ENCODE measurements around the gene PATE4. TPM values are rescaled to one million over a fixed set of nuclear protein-coding genes. Genes with fewer than 3 reads are reported as not detected.

PATE4 gene, protein sequence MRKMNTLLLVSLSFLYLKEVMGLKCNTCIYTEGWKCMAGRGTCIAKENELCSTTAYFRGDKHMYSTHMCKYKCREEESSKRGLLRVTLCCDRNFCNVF
- polyA plus RNA-seq (2013, experiment 1 of 2), result not detected
- polyA plus RNA-seq (2013, experiment 2 of 2), result not detected

GRCh38 chr11:125833016-125833415, at the start of gene PATE4:
TSS of gene PATE4 (plus strand) at chr11:125833316. CDS start at chr11:125833360, 44 bp downstream.
- Histone ChIP-seq H3K27ac (ENCODE audit: low read depth, low read length) (no peak within 1 kb of the TSS), H3K56ac (ENCODE audit: low read length) (no peak within 1 kb of the TSS), H3K79me2 (ENCODE audit: control insufficient read depth, insufficient read depth, low read length) (no peaks in the 10 kb centered on the region), H2AK5ac (ENCODE audit: low read length) (no peak within 1 kb of the TSS), H3K4me1 (ENCODE audit: control insufficient read depth, low read depth, low read length) (no peaks in the 10 kb centered on the region), H3K27me3 (ENCODE audit: insufficient read depth, low read length, poor library complexity) (no peaks in the 10 kb centered on the region), H4K5ac (ENCODE audit: low read length) (no peak within 1 kb of the TSS), H3K79me1 (ENCODE audit: low read length) (no peaks in the 10 kb centered on the region), H2BK15ac (replicated peaks; ENCODE audit: low read depth) (no peak within 1 kb of the TSS), H3K4me2 (ENCODE audit: low read length) (no peak within 1 kb of the TSS), H3K18ac (ENCODE audit: low read length) (no peak within 1 kb of the TSS), H3K36me3 (ENCODE audit: control insufficient read depth, insufficient read depth, low read length) (no peaks in the 10 kb centered on the region), H4K8ac (ENCODE audit: low read depth, low read length) (no peak within 1 kb of the TSS), H3K23ac (ENCODE audit: low read length) (no peak within 1 kb of the TSS), H3K4ac (ENCODE audit: low read depth, low read length) (no peak within 1 kb of the TSS), H2BK120ac (ENCODE audit: low read depth, low read length) (no peak within 1 kb of the TSS), H3K9ac (ENCODE audit: low read length) (no peak within 1 kb of the TSS), H3K4me3 (ENCODE audit: low read length) (no peak within 1 kb of the TSS), H2BK5ac (ENCODE audit: low read length) (no peak within 1 kb of the TSS)
- DNase-seq, result no peak
- no CpG with 5 or more reads among the region's 3 CpGs for WGBS (ENCODE audit: extremely low coverage, insufficient coverage, low lambda C conversion rate)

GRCh38 chr11:125784678-125785077, 48.4 kb upstream of the PATE4 start:
- no peaks in the 10 kb centered on the region for H3K79me1 ChIP-seq (ENCODE audit: low read length)
- no peak overlapping the region for H3K56ac ChIP-seq (ENCODE audit: low read length)
- no peaks in the 10 kb centered on the region for H3K79me2 ChIP-seq (ENCODE audit: control insufficient read depth, insufficient read depth, low read length)
- no peak overlapping the region for H3K23ac ChIP-seq (ENCODE audit: low read length)
- H2BK120ac ChIP-seq (ENCODE audit: low read depth, low read length), result no peak overlapping the region
- H2BK5ac ChIP-seq (ENCODE audit: low read length), result no peak overlapping the region
- no peak for DNase-seq
- no peak overlapping the region for H3K18ac ChIP-seq (ENCODE audit: low read length)
- H3K27me3 ChIP-seq (ENCODE audit: insufficient read depth, low read length, poor library complexity), result peaks cover 1% of the 10 kb centered on the region
- H2BK15ac ChIP-seq (replicated peaks; ENCODE audit: low read depth), result no peak overlapping the region
- H2AK5ac ChIP-seq (ENCODE audit: low read length), result no peak overlapping the region
- no peak overlapping the region for H3K27ac ChIP-seq (ENCODE audit: low read depth, low read length)
- no peak overlapping the region for H3K9ac ChIP-seq (ENCODE audit: low read length)
- WGBS (ENCODE audit: extremely low coverage, insufficient coverage, low lambda C conversion rate), result no CpG with 5 or more reads among the region's 2 CpGs
- H4K8ac ChIP-seq (ENCODE audit: low read depth, low read length), result no peak overlapping the region
- no peak overlapping the region for H4K5ac ChIP-seq (ENCODE audit: low read length)
- H3K36me3 ChIP-seq (ENCODE audit: control insufficient read depth, insufficient read depth, low read length), result no peaks in the 10 kb centered on the region
- no peak overlapping the region for H3K4me2 ChIP-seq (ENCODE audit: low read length)
- no peak overlapping the region for H3K4me3 ChIP-seq (ENCODE audit: low read length)
- H3K4me1 ChIP-seq (ENCODE audit: control insufficient read depth, low read depth, low read length), result no peaks in the 10 kb centered on the region
- no peak overlapping the region for H3K4ac ChIP-seq (ENCODE audit: low read depth, low read length)

DNA sequence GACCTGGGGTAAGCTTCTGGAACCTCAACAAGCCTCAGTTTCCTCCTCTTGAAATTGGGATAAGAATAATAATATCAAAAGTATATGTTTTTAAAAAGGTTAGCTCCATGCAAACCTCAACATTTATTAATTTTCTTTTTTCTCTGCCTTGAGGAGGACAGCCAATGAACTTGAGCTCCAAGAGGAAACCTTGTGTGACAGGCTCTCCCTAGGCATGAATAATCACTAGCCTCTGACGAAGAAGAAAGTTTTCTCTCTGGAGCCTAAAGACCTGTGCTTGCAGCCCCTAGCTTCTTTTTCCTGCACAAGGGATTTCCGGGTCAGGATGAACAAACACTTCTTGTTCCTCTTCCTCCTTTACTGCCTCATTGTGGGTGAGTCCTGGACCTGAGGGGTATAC, 45.3 kb upstream of the PATE4 start, which contains the start of gene PATE3:
PATE3 (plus strand) TSS at position 301 of the 400 bp plus-strand sequence; CDS start at position 326, 25 bp downstream.
- Histone ChIP-seq H3K4me1 (ENCODE audit: control insufficient read depth, low read depth, low read length) (no peaks in the 10 kb centered on the region), H2BK120ac (ENCODE audit: low read depth, low read length) (no peak within 1 kb of the TSS), H2BK5ac (ENCODE audit: low read length) (no peak within 1 kb of the TSS), H3K27ac (ENCODE audit: low read depth, low read length) (no peak within 1 kb of the TSS), H3K27me3 (ENCODE audit: insufficient read depth, low read length, poor library complexity) (peaks cover 1% of the 10 kb centered on the region), H3K9ac (ENCODE audit: low read length) (no peak within 1 kb of the TSS), H3K56ac (ENCODE audit: low read length) (no peak within 1 kb of the TSS), H3K23ac (ENCODE audit: low read length) (no peak within 1 kb of the TSS), H2BK15ac (replicated peaks; ENCODE audit: low read depth) (no peak within 1 kb of the TSS), H4K5ac (ENCODE audit: low read length) (no peak within 1 kb of the TSS), H3K79me1 (ENCODE audit: low read length) (no peaks in the 10 kb centered on the region), H4K8ac (ENCODE audit: low read depth, low read length) (no peak within 1 kb of the TSS), H3K36me3 (ENCODE audit: control insufficient read depth, insufficient read depth, low read length) (no peaks in the 10 kb centered on the region), H3K4me3 (ENCODE audit: low read length) (no peak within 1 kb of the TSS), H3K79me2 (ENCODE audit: control insufficient read depth, insufficient read depth, low read length) (no peaks in the 10 kb centered on the region), H3K18ac (ENCODE audit: low read length) (no peak within 1 kb of the TSS), H3K4me2 (ENCODE audit: low read length) (no peak within 1 kb of the TSS), H3K4ac (ENCODE audit: low read depth, low read length) (no peak within 1 kb of the TSS), H2AK5ac (ENCODE audit: low read length) (no peak within 1 kb of the TSS)
- DNase-seq, result no peak
- no CpG with 5 or more reads among the region's 2 CpGs for WGBS (ENCODE audit: extremely low coverage, insufficient coverage, low lambda C conversion rate)

- H4K8ac ChIP-seq (ENCODE audit: low read depth, low read length), result no peak overlapping the region
Observed at GRCh38 chr11:125790825-125791224, 42.3 kb upstream of the PATE4 start.

GRCh38 chr11:125797641-125798040, 35.5 kb upstream of the PATE4 start:
- Histone ChIP-seq H4K8ac (ENCODE audit: low read depth, low read length) (no peak overlapping the region), H2BK5ac (ENCODE audit: low read length) (no peak overlapping the region), H4K5ac (ENCODE audit: low read length) (no peak overlapping the region), H3K4me3 (ENCODE audit: low read length) (no peak overlapping the region), H3K4me2 (ENCODE audit: low read length) (no peak overlapping the region), H3K79me1 (ENCODE audit: low read length) (no peaks in the 10 kb centered on the region), H3K79me2 (ENCODE audit: control insufficient read depth, insufficient read depth, low read length) (no peaks in the 10 kb centered on the region), H3K4me1 (ENCODE audit: control insufficient read depth, low read depth, low read length) (no peaks in the 10 kb centered on the region), H3K36me3 (ENCODE audit: control insufficient read depth, insufficient read depth, low read length) (no peaks in the 10 kb centered on the region), H3K56ac (ENCODE audit: low read length) (no peak overlapping the region), H2BK120ac (ENCODE audit: low read depth, low read length) (no peak overlapping the region), H2AK5ac (ENCODE audit: low read length) (no peak overlapping the region), H3K27ac (ENCODE audit: low read depth, low read length) (no peak overlapping the region), H3K9ac (ENCODE audit: low read length) (no peak overlapping the region), H2BK15ac (replicated peaks; ENCODE audit: low read depth) (no peak overlapping the region), H3K27me3 (ENCODE audit: insufficient read depth, low read length, poor library complexity) (no peaks in the 10 kb centered on the region), H3K18ac (ENCODE audit: low read length) (no peak overlapping the region), H3K4ac (ENCODE audit: low read depth, low read length) (no peak overlapping the region), H3K23ac (ENCODE audit: low read length) (no peak overlapping the region)
- DNase-seq, result peak; percentile 55
- no CpG with 5 or more reads among the region's 4 CpGs for WGBS (ENCODE audit: extremely low coverage, insufficient coverage, low lambda C conversion rate)

More at GRCh38 chr11:125790825-125791224, 42.3 kb upstream of the PATE4 start:
- Histone ChIP-seq H3K18ac (ENCODE audit: low read length) (no peak overlapping the region), H2BK120ac (ENCODE audit: low read depth, low read length) (no peak overlapping the region), H4K5ac (ENCODE audit: low read length) (no peak overlapping the region), H3K56ac (ENCODE audit: low read length) (no peak overlapping the region), H2AK5ac (ENCODE audit: low read length) (no peak overlapping the region), H3K36me3 (ENCODE audit: control insufficient read depth, insufficient read depth, low read length) (no peaks in the 10 kb centered on the region), H3K27me3 (ENCODE audit: insufficient read depth, low read length, poor library complexity) (peaks cover 1% of the 10 kb centered on the region), H2BK5ac (ENCODE audit: low read length) (no peak overlapping the region), H3K27ac (ENCODE audit: low read depth, low read length) (no peak overlapping the region), H3K79me2 (ENCODE audit: control insufficient read depth, insufficient read depth, low read length) (no peaks in the 10 kb centered on the region), H3K9ac (ENCODE audit: low read length) (no peak overlapping the region), H3K79me1 (ENCODE audit: low read length) (no peaks in the 10 kb centered on the region), H3K4me3 (ENCODE audit: low read length) (no peak overlapping the region), H3K4me1 (ENCODE audit: control insufficient read depth, low read depth, low read length) (no peaks in the 10 kb centered on the region), H3K4ac (ENCODE audit: low read depth, low read length) (no peak overlapping the region), H2BK15ac (replicated peaks; ENCODE audit: low read depth) (no peak overlapping the region), H3K23ac (ENCODE audit: low read length) (no peak overlapping the region), H3K4me2 (ENCODE audit: low read length) (no peak overlapping the region)
- WGBS (ENCODE audit: extremely low coverage, insufficient coverage, low lambda C conversion rate), result no CpG with 5 or more reads among the region's 4 CpGs
- DNase-seq, result no peak

- H3K18ac ChIP-seq (ENCODE audit: low read length), result no peak overlapping the region
- no peak overlapping the region for H2BK120ac ChIP-seq (ENCODE audit: low read depth, low read length)
- H2BK15ac ChIP-seq (replicated peaks; ENCODE audit: low read depth), result no peak overlapping the region
- no peak for DNase-seq
- no peak overlapping the region for H3K27ac ChIP-seq (ENCODE audit: low read depth, low read length)
- H3K36me3 ChIP-seq (ENCODE audit: control insufficient read depth, insufficient read depth, low read length), result no peaks in the 10 kb centered on the region
- no peak overlapping the region for H3K23ac ChIP-seq (ENCODE audit: low read length)
- H4K8ac ChIP-seq (ENCODE audit: low read depth, low read length), result no peak overlapping the region
- H3K27me3 ChIP-seq (ENCODE audit: insufficient read depth, low read length, poor library complexity), result no peaks in the 10 kb centered on the region
- WGBS (ENCODE audit: extremely low coverage, insufficient coverage, low lambda C conversion rate), result no CpG with 5 or more reads among the region's 2 CpGs
- no peak overlapping the region for H3K4ac ChIP-seq (ENCODE audit: low read depth, low read length)
- no peaks in the 10 kb centered on the region for H3K79me2 ChIP-seq (ENCODE audit: control insufficient read depth, insufficient read depth, low read length)
- H3K4me3 ChIP-seq (ENCODE audit: low read length), result no peak overlapping the region
- no peak overlapping the region for H4K5ac ChIP-seq (ENCODE audit: low read length)
- H2AK5ac ChIP-seq (ENCODE audit: low read length), result no peak overlapping the region
- no peak overlapping the region for H3K4me2 ChIP-seq (ENCODE audit: low read length)
- H2BK5ac ChIP-seq (ENCODE audit: low read length), result no peak overlapping the region
- no peak overlapping the region for H3K56ac ChIP-seq (ENCODE audit: low read length)
- no peaks in the 10 kb centered on the region for H3K4me1 ChIP-seq (ENCODE audit: control insufficient read depth, low read depth, low read length)
- no peaks in the 10 kb centered on the region for H3K79me1 ChIP-seq (ENCODE audit: low read length)
- H3K9ac ChIP-seq (ENCODE audit: low read length), result no peak overlapping the region
Observed at GRCh38 chr11:125799808-125800207, 33.3 kb upstream of the PATE4 start.

Measured in mesendoderm (in vitro differentiated cells).